Activated CD8-positive, alpha-beta memory T cell treated with anti-CD3 and anti-CD28 coated beads, Interleukin-2, amount 10 ng/mL, durations not matched to agents 7 days and 5 days (primary cell): ENCODE measurements around the gene BMS1. TPM values are rescaled to one million over a fixed set of nuclear protein-coding genes. Genes with fewer than 3 reads are reported as not detected.
"Not testable (repeated sequence)": the region's sequence is repeated elsewhere in the genome, so short reads cannot be mapped to it uniquely, and the experiment has no call there.

Experiments used
- ATAC-seq: fragments of 150-1000 bp; cut with Tn5 transposase; one replicate; pipeline ENCODE4 v1.10.0; 2021; ENCODE audit warnings: moderate library complexity
- CTCF ChIA-PET: fragments of 350-600 bp; sonication (Branson Sonifier 250); formaldehyde crosslinking; loops from one replicate; lab custom pipeline; 2021; ENCODE audit warnings: antibody characterized with exemption; lab: Charles Lee
- DNase-seq: peaks from one replicate; pipeline ENCODE4 v3.0.0-alpha.2; 2020
- H3K27ac Mint-ChIP-seq: one replicate; pipeline ENCODE4 v1.8.0; 2021; ENCODE audit warnings: mild to moderate bottlenecking, mixed read lengths
- H3K27me3 Mint-ChIP-seq: one replicate; pipeline ENCODE4 v1.8.0; 2021; ENCODE audit warnings: mixed read lengths
- H3K36me3 Mint-ChIP-seq: one replicate; pipeline ENCODE4 v1.8.0; 2021; ENCODE audit warnings: mild to moderate bottlenecking, mixed read lengths
- H3K4me1 Mint-ChIP-seq: one replicate; pipeline ENCODE4 v1.8.0; 2021; ENCODE audit warnings: mixed read lengths
- H3K4me3 Mint-ChIP-seq: one replicate; pipeline ENCODE4 v1.8.0; 2021; ENCODE audit warnings: mild to moderate bottlenecking, moderate library complexity, mixed read lengths
- H3K9me3 Mint-ChIP-seq: one replicate; pipeline ENCODE4 v1.8.0; 2022; ENCODE audit warnings: low read depth, mixed read lengths
- total RNA-seq, 2 experiments: library from RNA; stranded (reverse); gene quantifications; one replicate each; pipeline ENCODE4 v1.2.3, GENCODE V29; 2021

Gene BMS1
- total RNA-seq, 2 experiments from 2014 or later, result 17.4 to 24.0 TPM

DNA sequence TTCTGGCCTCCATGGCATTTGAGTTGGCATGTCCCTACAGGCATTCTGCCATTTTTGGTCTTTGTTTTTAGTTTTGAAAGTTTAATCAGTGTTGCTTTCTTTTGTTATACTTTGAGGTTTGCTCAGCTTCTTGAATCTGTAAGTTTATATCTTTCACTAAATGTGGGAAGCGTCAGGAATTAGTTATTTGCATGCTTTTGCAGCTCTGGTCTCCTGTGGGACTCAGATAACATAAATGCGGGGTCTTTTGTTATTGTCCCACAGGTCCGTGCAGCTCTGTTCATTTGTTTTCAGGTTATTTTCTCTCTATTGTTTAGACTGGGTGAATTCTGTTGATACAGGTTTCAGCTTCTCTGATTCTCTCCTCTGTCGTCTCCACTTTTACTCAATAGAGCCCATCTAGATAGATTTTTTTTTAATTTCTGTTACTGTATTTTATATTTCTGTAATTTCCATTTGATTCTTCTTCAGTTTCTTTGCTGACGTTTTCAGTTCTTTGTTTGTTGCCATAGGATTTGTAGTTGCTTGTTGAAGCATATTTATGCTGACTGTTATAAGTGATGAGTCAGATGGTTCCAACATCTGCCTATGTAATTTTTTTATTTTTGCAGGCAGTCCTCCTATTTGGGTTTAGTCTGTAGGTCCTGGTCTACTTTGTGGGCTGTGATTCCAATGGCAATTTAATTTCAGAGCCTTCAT lies 31.5 kb downstream of the BMS1 start:
- CTCF ChIA-PET, DNase-seq, H3K4me3 Mint-ChIP-seq, H3K27me3 Mint-ChIP-seq, H3K27ac Mint-ChIP-seq, ATAC-seq: not testable (repeated sequence)
- H3K4me1 Mint-ChIP-seq, result peaks cover 11% of the 10 kb centered on the region
- peaks cover 72% of the 10 kb centered on the region for H3K36me3 Mint-ChIP-seq
- H3K9me3 Mint-ChIP-seq, result peaks cover 10% of the 10 kb centered on the region

- H3K4me3 Mint-ChIP-seq, ATAC-seq: not testable (repeated sequence)
These were observed 33.7 kb downstream of the BMS1 start for GRCh38 chr10:42816334-42816733.

DNA sequence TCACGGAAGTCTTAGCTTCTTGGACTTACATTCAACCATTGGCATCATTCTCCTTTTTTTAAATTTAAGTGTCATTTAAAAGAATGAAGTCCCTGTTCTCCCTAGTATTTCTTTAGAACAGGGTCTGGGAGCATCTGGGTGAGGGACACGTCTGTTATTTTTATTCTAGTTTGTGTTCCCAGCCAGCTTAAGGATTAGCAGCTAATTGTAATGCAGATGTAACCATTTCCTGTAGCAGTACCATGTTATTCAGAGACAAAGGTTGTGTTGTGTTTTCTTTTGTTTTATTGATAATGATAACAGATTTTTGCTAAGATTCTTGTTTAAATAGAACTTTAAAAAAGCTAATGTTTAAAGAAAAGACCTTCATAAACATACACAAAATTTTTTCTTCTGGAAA lies 34.3 kb downstream of the BMS1 start:
- DNase-seq, result no peak
- Mint-ChIP-seq H3K9me3 (peaks cover 10% of the 10 kb centered on the region), H3K27ac (no peak overlapping the region), H3K4me3 (no peak overlapping the region), H3K36me3 (peaks cover 68% of the 10 kb centered on the region), H3K4me1 (peaks cover 11% of the 10 kb centered on the region), H3K27me3 (no peaks in the 10 kb centered on the region)
- no peak for ATAC-seq
- CTCF ChIA-PET, result no interaction called here

More at GRCh38 chr10:42816334-42816733, 33.7 kb downstream of the BMS1 start:
- H3K27ac Mint-ChIP-seq, CTCF ChIA-PET, DNase-seq, H3K27me3 Mint-ChIP-seq: not testable (repeated sequence)
- H3K36me3 Mint-ChIP-seq, result peaks cover 70% of the 10 kb centered on the region
- peaks cover 10% of the 10 kb centered on the region for H3K9me3 Mint-ChIP-seq
- H3K4me1 Mint-ChIP-seq, result peaks cover 11% of the 10 kb centered on the region

DNA sequence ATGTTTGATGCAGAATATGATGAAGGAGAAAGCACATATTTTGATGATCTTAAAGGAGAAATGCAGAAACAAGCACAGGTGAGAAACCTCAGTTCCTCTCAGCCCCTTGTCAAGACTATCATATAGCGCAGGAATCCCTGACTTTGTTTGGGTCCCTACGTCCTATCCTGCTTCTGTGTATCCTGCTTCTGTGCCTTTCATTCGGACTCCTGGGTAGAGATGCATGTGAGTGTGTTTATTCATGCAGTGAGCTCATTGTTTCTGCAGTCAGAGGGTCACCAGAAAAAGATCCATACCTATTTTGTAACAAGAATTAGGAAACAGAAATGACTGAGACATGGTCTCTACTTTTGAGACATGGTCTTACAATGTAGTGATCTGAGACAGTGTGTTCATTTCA lies 34.8 kb downstream of the BMS1 start:
- ATAC-seq, H3K4me3 Mint-ChIP-seq, H3K27ac Mint-ChIP-seq, DNase-seq, CTCF ChIA-PET, H3K27me3 Mint-ChIP-seq: not testable (repeated sequence)
- peaks cover 65% of the 10 kb centered on the region for H3K36me3 Mint-ChIP-seq
- H3K4me1 Mint-ChIP-seq, result peaks cover 11% of the 10 kb centered on the region
- peaks cover 10% of the 10 kb centered on the region for H3K9me3 Mint-ChIP-seq

DNA sequence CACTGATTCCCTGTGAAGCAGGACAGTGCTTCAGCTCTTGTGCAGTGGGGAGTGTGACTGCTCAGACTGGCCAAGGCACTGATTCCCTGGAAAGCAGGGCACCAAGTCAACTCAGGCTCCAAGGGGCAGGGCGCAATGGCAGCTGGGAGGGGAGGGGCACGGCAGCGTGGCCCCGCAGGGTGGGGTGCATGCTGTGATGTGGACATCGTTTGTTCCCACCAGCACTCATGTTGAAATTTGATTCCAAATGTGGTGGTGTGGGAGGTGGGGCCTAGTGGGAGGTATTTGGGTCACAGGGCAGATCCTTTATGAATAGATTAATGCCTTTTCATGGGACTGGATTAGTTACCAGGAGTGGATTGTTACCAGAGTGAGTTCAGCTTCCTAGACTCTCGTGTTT lies 44.2 kb downstream of the BMS1 start:
- H3K4me3 Mint-ChIP-seq, CTCF ChIA-PET, H3K4me1 Mint-ChIP-seq, H3K27me3 Mint-ChIP-seq, H3K27ac Mint-ChIP-seq, ATAC-seq, H3K9me3 Mint-ChIP-seq, DNase-seq: not testable (repeated sequence)
- peaks cover 75% of the 10 kb centered on the region for H3K36me3 Mint-ChIP-seq

DNA sequence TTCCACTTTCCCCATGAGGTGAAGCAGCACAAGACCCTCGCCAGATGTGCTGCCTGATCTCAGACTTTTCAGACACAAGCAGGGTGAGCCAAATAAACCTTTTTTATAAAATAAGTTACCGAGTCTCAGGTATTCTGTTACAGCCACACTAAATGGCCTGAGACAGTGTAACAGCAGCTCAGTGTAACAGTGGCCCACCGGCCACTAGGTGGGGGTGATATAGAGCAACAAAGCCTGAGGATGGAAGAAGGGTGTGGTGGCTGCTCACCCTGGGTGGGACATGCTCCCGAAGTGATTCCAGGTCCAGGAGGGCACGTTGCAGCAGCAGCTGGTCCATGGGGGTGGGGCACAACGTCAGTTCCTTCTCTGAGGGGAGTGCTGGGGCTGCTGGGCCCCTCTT lies 44.6 kb downstream of the BMS1 start:
- H3K4me1 Mint-ChIP-seq, result no peaks in the 10 kb centered on the region
- no peaks in the 10 kb centered on the region for H3K27me3 Mint-ChIP-seq
- DNase-seq (no peak), ATAC-seq (no peak)
- no peak overlapping the region for H3K27ac Mint-ChIP-seq
- no peaks in the 10 kb centered on the region for H3K9me3 Mint-ChIP-seq
- CTCF ChIA-PET, result no interaction called here
- peaks cover 78% of the 10 kb centered on the region for H3K36me3 Mint-ChIP-seq
- no peak overlapping the region for H3K4me3 Mint-ChIP-seq

GRCh38 chr10:42828391-42828790 lies 45.8 kb downstream of the BMS1 start:
- H3K27ac Mint-ChIP-seq, CTCF ChIA-PET, H3K9me3 Mint-ChIP-seq, DNase-seq, H3K27me3 Mint-ChIP-seq, H3K4me1 Mint-ChIP-seq, ATAC-seq, H3K4me3 Mint-ChIP-seq: not testable (repeated sequence)
- H3K36me3 Mint-ChIP-seq, result peaks cover 69% of the 10 kb centered on the region

GRCh38 chr10:42830237-42830636 lies 47.6 kb downstream of the BMS1 start:
- ATAC-seq (no peak), DNase-seq (no peak)
- H3K4me1 Mint-ChIP-seq, result no peaks in the 10 kb centered on the region
- H3K9me3 Mint-ChIP-seq, result no peaks in the 10 kb centered on the region
- CTCF ChIA-PET, result no interaction called here
- no peak overlapping the region for H3K4me3 Mint-ChIP-seq
- H3K27ac Mint-ChIP-seq, result no peak overlapping the region
- H3K36me3 Mint-ChIP-seq, result peaks cover 53% of the 10 kb centered on the region
- H3K27me3 Mint-ChIP-seq, result no peaks in the 10 kb centered on the region

- ATAC-seq, result no peak
- H3K27ac Mint-ChIP-seq, result no peak overlapping the region
- H3K9me3 Mint-ChIP-seq, result no peaks in the 10 kb centered on the region
- H3K36me3 Mint-ChIP-seq, result peaks cover 11% of the 10 kb centered on the region
- H3K27me3 Mint-ChIP-seq, result peaks cover 28% of the 10 kb centered on the region
- CTCF ChIA-PET, result no interaction called here
- no peak overlapping the region for H3K4me3 Mint-ChIP-seq
- no peak for DNase-seq
- H3K4me1 Mint-ChIP-seq, result peaks cover 2% of the 10 kb centered on the region
These were observed 53.5 kb downstream of the BMS1 start for GRCh38 chr10:42836096-42836495.

DNA sequence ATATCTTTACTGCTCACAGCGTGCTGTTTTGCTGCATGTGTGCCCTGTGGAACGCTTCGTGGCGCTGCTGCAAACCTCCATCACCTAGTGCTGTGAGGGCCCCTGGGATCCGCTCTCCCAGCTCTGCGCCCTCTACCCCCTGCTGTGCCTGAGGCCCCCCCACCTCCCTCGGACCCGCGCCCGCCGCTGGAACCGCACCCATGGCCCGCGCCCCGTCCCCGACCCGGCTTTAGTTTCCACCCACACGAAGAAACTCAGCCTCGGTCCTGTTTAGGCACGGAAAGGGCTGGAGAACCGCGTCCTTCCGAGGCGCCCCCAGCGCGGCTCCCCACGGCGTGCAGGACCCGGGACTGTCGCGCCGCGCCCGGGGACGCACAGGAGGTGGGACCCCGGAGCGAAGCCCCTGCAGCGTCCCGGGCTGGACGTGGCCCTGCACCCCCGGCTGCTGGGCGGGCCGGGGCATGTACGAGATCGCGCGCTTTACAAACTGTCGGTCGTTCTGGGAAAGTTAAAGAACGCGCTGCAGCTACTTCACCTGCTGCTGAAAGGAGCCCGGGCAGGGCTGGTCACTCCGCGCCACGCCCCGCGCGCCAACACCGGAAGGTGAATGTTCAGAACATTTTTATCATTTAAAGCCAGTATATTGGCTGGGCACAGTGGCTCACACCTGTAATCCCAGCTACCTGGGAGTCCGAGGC lies 54.3 kb downstream of the BMS1 start:
- CTCF ChIA-PET, result no interaction called here
- ATAC-seq (no peak), DNase-seq (no peak)
- H3K36me3 Mint-ChIP-seq, result peaks cover 5% of the 10 kb centered on the region
- no peaks in the 10 kb centered on the region for H3K9me3 Mint-ChIP-seq
- H3K27me3 Mint-ChIP-seq, result peaks cover 28% of the 10 kb centered on the region
- H3K4me3 Mint-ChIP-seq, result no peak overlapping the region
- peaks cover 2% of the 10 kb centered on the region for H3K4me1 Mint-ChIP-seq
- H3K27ac Mint-ChIP-seq, result no peak overlapping the region

DNA sequence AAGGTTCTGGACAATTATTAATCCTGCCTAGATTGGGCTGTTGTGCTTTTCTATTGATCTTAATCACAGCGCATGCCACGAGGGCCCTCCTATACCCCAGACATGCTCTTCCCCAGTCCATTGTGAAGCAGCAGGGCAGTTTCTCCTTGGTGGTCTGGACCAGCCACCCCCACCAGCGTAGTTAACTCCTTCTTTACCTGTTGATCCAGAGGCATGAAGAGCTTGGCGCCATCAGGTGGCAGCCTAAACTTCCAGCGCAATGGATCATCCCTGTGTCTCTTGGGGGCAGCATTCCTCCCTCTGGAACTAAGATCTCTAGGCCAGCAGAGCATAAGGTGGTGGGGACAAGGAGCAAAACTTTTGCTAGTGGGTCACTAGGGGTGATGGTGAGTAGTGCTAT lies 62.2 kb downstream of the BMS1 start:
- H3K27ac Mint-ChIP-seq, DNase-seq, H3K4me3 Mint-ChIP-seq, ATAC-seq, H3K4me1 Mint-ChIP-seq, CTCF ChIA-PET, H3K27me3 Mint-ChIP-seq, H3K36me3 Mint-ChIP-seq, H3K9me3 Mint-ChIP-seq: not testable (repeated sequence)

GRCh38 chr10:42847261-42847660 lies 64.7 kb downstream of the BMS1 start:
- H3K27me3 Mint-ChIP-seq, ATAC-seq, DNase-seq, H3K4me1 Mint-ChIP-seq, H3K36me3 Mint-ChIP-seq, CTCF ChIA-PET, H3K9me3 Mint-ChIP-seq, H3K27ac Mint-ChIP-seq, H3K4me3 Mint-ChIP-seq: not testable (repeated sequence)

DNA sequence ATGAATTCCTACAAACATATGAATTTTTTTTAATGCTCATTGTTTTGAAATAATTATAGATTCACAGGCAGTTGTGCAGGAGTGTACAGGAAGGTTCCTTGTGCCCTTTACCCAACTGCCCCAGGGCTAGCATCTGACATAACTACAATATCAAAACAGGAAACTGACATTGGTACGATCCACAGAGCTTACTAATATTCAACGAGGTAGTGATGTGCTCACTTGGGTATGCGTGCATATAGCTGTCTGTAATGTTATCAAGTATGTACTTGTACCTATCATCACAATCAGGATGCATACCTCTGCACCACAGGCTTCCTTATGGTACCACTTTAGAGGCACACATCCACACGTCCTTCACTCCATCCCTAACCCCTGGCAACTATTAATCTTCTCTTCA lies 68.3 kb downstream of the BMS1 start:
- Mint-ChIP-seq H3K27ac (no peak overlapping the region), H3K27me3 (peaks cover 34% of the 10 kb centered on the region), H3K9me3 (no peaks in the 10 kb centered on the region), H3K4me1 (no peaks in the 10 kb centered on the region), H3K4me3 (no peak overlapping the region), H3K36me3 (no peaks in the 10 kb centered on the region)
- DNase-seq (no peak), ATAC-seq (no peak)
- CTCF ChIA-PET, result no interaction called here

- Mint-ChIP-seq H3K4me3 (no peak overlapping the region), H3K9me3 (no peaks in the 10 kb centered on the region), H3K27ac (no peak overlapping the region), H3K36me3 (no peaks in the 10 kb centered on the region), H3K27me3 (peaks cover 39% of the 10 kb centered on the region), H3K4me1 (no peaks in the 10 kb centered on the region)
- CTCF ChIA-PET, result no interaction called here
- ATAC-seq (no peak), DNase-seq (no peak)
These were observed 76.7 kb downstream of the BMS1 start for GRCh38 chr10:42859256-42859655.
